Activated naive CD8-positive, alpha-beta T cell treated with anti-CD3 and anti-CD28 coated beads, Interleukin-2, amount 50 U/mL, for 16 hours (primary cell): ENCODE results near the gene TBC1D3B.
A peak's percentile ranks its signal among the peaks of the same experiment; 100 is the strongest.
"Not testable (repeated sequence)": the region's sequence is repeated elsewhere in the genome, so short reads cannot be mapped to it uniquely, and the experiment has no call there.

ENCODE experiments used
- DNase-seq: peaks from one replicate; pipeline ENCODE4 v3.0.0-alpha.2; 2020; ENCODE audit warnings: low read depth, low spot score

TBC1D3B gene

GRCh38 chr17:36181446-36182175 lies 5.2 kb upstream of the TBC1D3B start:
- DNase-seq = not testable (repeated sequence)

DNA sequence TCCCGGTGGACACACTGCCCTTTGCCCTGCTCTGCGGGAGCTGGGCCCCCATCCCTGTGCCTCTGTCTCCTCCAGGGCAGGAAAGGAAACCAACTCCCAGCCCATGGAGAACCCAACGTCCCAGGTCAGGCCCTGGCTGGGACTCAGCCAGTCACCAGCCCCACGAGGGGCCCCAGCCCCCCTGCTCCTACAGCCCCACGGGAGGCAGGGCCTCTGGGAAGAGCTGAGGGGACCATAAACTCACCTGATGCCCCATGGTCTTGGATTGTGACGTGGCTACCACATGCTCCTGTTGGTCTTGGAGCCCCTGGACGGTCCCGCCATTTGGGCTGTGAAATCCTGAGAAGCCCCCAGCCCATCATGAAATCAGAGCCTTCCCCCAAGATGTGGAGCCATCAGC lies 7.6 kb downstream of the TBC1D3B start:
- not testable (repeated sequence) for DNase-seq

GRCh38 chr17:36153895-36154610 lies 22.4 kb downstream of the TBC1D3B start:
- no peak for DNase-seq

DNA sequence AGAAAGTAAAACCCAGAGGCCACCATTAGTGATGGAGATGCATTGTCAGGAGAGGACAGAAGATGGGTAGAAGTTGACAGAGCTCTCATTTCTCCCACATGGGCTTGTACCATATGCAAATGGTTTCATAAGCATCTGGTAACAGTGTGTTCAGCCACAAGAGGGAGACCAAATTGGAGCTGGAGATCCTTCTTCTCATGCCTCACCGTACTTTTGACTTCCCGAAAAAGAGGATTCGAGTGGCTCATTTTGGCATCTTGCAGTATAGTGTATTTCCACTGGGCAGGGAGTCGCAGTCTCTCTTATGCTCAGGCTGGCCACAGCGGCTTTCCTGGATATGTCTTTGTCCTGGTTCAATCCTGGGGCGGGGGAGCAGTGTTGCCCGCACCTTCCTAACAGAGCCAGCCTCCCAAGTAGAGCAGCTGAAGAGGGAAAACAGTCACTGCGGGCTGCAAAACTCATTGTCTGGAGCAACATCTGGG lies 23.8 kb downstream of the TBC1D3B start:
- DNase-seq = no peak

GRCh38 chr17:36151891-36152638 lies 24.4 kb downstream of the TBC1D3B start:
- no peak for DNase-seq

DNA sequence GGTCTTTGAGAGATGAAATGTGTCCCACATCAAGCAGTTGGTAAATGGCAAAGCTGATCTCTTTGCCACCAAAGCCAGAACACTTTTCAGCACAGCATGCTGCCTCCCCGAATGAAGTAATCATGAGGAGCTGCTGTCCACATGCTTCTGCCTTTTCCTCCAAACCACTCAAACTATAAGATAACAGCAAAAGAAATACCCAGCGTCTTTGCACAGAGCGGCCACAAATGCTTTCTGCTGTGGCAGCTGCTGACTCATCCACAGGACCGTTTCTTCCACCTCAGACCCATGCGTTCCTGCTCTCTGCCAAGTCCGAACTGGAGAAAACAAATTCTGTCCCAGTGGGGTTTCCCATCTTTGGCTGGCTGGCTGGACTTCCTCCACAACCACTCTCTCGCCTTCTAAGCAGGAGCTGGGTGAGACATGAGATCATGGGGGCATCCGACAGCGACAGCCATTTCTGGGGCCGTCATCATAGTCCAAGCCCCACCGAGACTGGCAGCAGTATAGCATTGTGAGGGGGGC lies 27.1 kb downstream of the TBC1D3B start:
- no peak for DNase-seq

DNA sequence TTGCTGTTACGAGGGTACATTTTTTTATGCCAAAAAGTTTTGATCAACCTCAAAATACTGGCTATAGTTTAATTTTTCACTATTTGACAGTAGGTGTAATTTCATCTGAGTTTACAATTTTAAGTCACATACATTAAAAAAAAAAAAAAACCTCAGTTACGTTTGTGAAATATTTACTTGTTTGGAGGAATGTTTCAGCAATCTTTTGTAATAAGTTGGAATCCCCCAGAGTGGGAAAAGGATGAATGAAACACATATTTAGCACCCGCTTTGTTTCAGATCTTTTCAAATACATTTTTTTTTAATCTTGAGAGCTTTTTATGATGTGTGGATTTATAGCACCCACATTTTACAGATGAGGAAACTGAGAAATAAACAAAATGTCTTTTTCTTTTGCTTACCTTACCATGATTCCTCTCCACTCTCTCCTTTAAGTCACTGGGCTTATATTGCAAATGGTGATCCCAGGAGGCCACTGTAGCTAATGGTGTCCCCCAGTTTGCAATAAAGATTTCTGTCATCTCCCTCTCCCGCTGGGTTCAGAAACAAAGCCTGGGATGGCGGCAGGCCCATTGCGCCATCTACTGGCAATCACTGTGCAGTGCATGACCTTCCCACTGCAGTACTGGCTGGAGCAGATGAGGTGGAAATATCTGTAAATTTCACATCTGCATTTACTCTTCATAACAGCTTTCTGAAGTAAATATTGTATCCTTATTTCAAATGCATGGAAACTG lies 27.7 kb downstream of the TBC1D3B start:
- DNase-seq = peak; percentile 30

GRCh38 chr17:36147601-36148000 lies 28.8 kb downstream of the TBC1D3B start:
- DNase-seq = no peak

DNA sequence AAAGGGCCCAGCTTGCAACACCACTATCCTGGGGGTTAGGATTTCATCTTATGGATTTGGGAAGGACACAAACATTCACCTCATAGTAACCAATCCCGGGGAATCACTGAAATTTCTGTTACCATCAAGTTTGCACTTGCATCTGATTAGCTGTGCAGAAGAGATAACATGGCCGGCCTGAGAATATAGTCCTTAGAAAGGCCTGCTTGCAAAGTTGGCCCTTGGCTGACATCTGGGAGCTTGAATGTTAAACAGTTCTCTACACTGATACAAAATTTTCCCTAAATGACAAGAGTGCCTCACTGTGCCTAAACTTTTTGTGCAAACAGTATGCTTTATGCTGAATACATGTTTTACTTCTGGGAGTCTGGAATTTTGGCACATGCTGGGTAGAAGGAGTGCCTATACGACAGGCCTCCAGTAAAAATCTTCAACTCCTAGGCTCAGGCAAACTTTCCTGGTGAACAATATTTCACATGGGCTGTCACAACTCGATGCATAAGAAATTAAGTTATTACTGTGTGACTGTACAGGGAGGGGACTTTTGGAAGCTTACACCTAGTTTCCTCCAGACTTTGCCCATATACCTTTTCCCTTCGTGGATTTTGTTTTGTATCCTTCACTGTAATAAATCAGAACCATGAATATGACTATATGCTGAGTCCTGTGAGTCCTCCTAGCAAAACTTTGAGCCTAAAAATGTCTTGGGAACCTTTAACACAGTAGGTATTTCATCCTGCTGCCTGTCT lies 31.3 kb downstream of the TBC1D3B start:
- no peak for DNase-seq

DNA sequence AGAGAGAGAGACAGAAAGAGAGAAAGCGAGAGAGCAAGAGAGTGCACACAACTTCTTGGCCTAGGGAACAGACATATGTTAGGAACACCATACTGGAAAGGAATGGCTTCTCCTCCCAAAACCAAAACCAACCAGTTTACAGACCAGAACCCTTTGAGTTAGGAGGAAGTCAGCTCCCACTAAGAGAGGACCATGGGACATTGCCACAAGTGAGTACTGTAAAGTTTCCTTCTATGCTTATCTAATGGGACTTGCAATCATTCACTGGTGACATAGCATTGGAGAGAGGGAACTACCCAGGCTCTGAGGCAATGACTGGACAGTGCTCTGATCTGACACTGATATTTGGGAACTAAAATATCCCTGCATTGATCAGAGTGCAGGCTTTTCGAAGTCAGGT lies 32.4 kb downstream of the TBC1D3B start:
- no peak for DNase-seq

DNA sequence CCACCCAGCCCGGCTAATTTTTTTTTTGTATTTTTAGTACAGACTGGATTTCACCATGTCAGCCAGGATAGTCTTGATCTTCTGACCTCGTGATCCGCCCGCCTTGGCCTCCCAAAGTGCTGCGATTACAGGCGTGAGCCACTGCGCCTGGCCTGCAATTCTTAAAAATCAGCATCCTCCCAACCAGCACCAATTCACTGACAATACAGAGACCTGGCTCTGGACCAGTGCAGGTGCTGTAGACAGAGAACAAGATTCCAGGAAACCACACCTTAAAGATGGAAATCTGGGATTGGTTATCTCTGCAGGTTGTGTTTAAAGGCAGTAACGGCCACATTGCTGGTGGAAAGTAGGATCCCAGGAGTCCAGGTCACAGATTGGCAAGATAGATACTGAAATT lies 33.6 kb downstream of the TBC1D3B start:
- DNase-seq = no peak

DNA sequence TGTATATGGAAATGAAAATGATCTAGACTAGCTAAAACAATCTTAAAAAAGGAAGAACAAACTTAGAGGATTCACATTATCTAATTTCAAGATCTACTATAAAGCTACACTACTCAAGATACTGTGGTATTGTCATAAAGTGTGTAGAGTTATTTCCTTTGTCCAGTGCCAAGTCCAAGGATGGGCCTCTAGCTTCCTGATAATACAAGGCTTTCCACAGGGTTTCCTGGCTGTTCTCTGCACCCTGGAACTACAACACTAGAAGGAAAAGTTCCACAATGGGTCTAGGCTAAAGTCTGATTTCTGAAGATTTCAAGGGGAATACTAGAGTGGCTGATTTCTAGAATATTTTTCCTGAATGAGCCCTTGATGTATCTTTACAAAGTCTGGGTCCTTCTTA lies 34.2 kb downstream of the TBC1D3B start:
- no peak for DNase-seq

- no peak for DNase-seq
Observed at GRCh38 chr17:36136439-36136838, 40.0 kb downstream of the TBC1D3B start.

GRCh38 chr17:36136036-36136435 lies 40.4 kb downstream of the TBC1D3B start:
- DNase-seq = no peak

- DNase-seq = no peak
Observed at GRCh38 chr17:36135465-36135864, 41.0 kb downstream of the TBC1D3B start.

- DNase-seq = no peak
Observed at GRCh38 chr17:36133602-36134236, 42.7 kb downstream of the TBC1D3B start.

DNA sequence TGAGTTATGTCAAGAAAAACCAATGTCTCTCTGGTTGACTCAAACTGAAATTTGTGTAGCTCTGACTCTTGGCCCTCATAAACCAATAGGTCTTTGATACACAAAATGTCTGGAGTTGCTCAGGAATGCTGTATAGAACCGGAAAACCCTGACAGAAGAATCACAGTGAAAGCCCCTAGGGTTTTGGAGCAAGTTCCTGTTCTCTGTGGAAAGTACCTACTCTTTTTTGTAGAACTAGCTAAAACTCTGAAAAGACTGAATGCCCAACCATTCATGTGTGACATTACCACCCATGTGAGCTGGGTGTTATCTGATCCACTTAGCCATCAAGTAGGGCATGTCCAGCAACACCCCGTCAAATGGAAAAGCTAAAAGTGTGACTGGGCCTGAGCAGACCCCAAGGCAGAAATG lies 44.0 kb downstream of the TBC1D3B start:
- DNase-seq = no peak

- no peak for DNase-seq
Observed at GRCh38 chr17:36131931-36132330, 44.5 kb downstream of the TBC1D3B start.

GRCh38 chr17:36131421-36131820 lies 45.0 kb downstream of the TBC1D3B start:
- no peak for DNase-seq

DNA sequence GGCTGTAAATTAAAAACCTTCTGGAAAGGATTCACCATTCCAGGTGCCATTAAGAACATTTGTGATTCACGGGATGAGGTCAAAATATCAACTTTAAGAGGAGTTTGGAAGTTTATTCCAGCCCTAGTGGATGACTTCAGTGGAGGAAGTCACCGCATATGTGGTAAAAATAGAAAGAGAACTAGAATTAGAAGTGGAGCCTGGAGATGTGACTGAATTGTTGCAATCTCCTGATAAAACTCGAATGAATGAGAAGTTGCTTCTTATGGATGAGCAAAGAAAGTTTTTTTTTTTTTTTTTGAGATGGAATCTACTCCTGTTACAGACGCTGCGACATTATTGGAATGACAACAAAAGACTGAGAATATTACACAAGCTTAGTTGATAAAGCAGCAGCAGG lies 46.1 kb downstream of the TBC1D3B start:
- no peak for DNase-seq
